Aorta (tissue), 5 donors: Measurements from ENCODE around the gene LCNL1. TPM values are rescaled to one million over a fixed set of nuclear protein-coding genes. Genes with fewer than 3 reads are reported as not detected.
A peak's percentile ranks its signal among the peaks of the same experiment; 100 is the strongest.

Experiments used
- ATAC-seq: fragments of 200-7000 bp; cut with Tn5 transposase; one replicate; pipeline ENCODE4 v1.9.1; 2022; ENCODE audit warnings: moderate library complexity; ENCODE audit not compliant: low FRiP score
- DNase-seq, 2 donors: peaks; one replicate each; pipeline ENCODE4 v3.0.0-alpha.2; 2020
- H3K27ac ChIP-seq, 2 donors: one replicate each; pipeline ENCODE4 v1.5.1; 2013; ENCODE audit warnings: low read length in 2 of 2, mild to moderate bottlenecking in 2 of 2, moderate library complexity in 2 of 2, control low read depth in 1 of 2, inconsistent platforms in 1 of 2, low read depth in 1 of 2
- H3K27me3 ChIP-seq, 2 donors: one replicate each; pipeline ENCODE4 v1.6.1; 2013; ENCODE audit warnings: control low read depth in 1 of 2, low read length in 1 of 2, mild to moderate bottlenecking in 1 of 2, moderate library complexity in 1 of 2; ENCODE audit not compliant: insufficient read depth in 2 of 2, control insufficient read depth in 1 of 2
- H3K36me3 ChIP-seq, 2 donors: one replicate each; pipeline ENCODE4 v1.6.1; 2013; ENCODE audit warnings: control low read depth in 1 of 2, low read length in 1 of 2, mild to moderate bottlenecking in 1 of 2; ENCODE audit not compliant: insufficient read depth in 2 of 2, control insufficient read depth in 1 of 2
- H3K4me1 ChIP-seq, 2 donors: one replicate each; pipeline ENCODE4 v1.6.1; 2013; ENCODE audit warnings: low read length in 2 of 2, control low read depth in 1 of 2, mild to moderate bottlenecking in 1 of 2, moderate library complexity in 1 of 2; ENCODE audit not compliant: insufficient read depth in 2 of 2, control insufficient read depth in 1 of 2
- H3K4me3 ChIP-seq, 2 donors: one replicate each; pipeline ENCODE4 v1.5.1; 2013; ENCODE audit warnings: low read length in 2 of 2, control low read depth in 1 of 2, mild to moderate bottlenecking in 1 of 2
- H3K9me3 ChIP-seq: one replicate; pipeline ENCODE4 v1.6.1; 2013; ENCODE audit warnings: mild to moderate bottlenecking, low read length; ENCODE audit not compliant: control insufficient read depth
- WGBS, 2 donors: extraction: QIAGEN DNeasy Blood & Tissue Kit; methylation state at CpG; one replicate each; pipeline ENCODE4 v1.1.7; 2013; 5-methylcytosine and 5-hydroxymethylcytosine counted together
- intact Hi-C, 2 donors: fragments of 100-400 bp; cut with DNase I; formaldehyde crosslinking; loops; one replicate each; pipeline versions ENCODE4 v1.14.2 to v1.15.0; 2022
- polyA plus RNA-seq, 2 donors: library from polyadenylated mRNA; stranded (reverse); fragments of 200-250 nt; gene quantifications; one replicate each; pipeline ENCODE4 v1.2.3, GENCODE V29; 2013
- total RNA-seq, 2 donors: library from RNA; stranded (reverse); fragmentation: NEBNext Ultra II Directional; extraction: Animal tissue kit (Norgen Biotek cat#: 25700); gene quantifications; one replicate each; pipeline ENCODE4 v1.2.1, GENCODE V29; 2021
- donor health status: healthy with polysubstance abuse.
- donor health status: Bipolar disorder and iron deficiency.
- donor health status: DM: no; HTN: no; CAD: no.
- donor health status: DM: no; HTN: no; CAD: no.
- donor health status: DM: yes; HTN: yes; CAD: no.

The LCNL1 gene
- total and polyA plus RNA-seq, 4 donors, result 0.15 to 1.1 (median 0.36) TPM; not detected in 1

- no peaks in the 10 kb centered on the region for H3K4me1 ChIP-seq
- no peak overlapping the region for H3K4me3 ChIP-seq
- no peak overlapping the region for H3K27ac ChIP-seq
- no peaks in the 10 kb centered on the region for H3K9me3 ChIP-seq
- intact Hi-C loops, result loop anchor here (5.0 to 10.0 kb wide), 4 partner anchors 56 to 156 kb away; partner anchors contain the start of genes TRAF2 (in 2 of the 2), MAMDC4 (in 1 of the 2) and TMEM141 (in 1 of the 2)
- H3K36me3 ChIP-seq, result peaks cover 0 to 11% of the 10 kb centered on the region in 2 donors
- no peak for ATAC-seq
- DNase-seq, result peak; percentile 44 to 74
- WGBS, 2 donors, result 89% methylated on average over 39 to 42 of the region's 42 CpGs
- no peaks in the 10 kb centered on the region for H3K27me3 ChIP-seq
Observed at GRCh38 chr9:136940526-136941230, 42.1 kb upstream of the LCNL1 start.

GRCh38 chr9:136941231-136942111, 41.3 kb upstream of the LCNL1 start:
- Histone ChIP-seq H3K9me3 (no peaks in the 10 kb centered on the region), H3K4me3 (no peak overlapping the region), H3K36me3 (peaks cover 0 to 11% of the 10 kb centered on the region in 2 donors), H3K27me3 (no peaks in the 10 kb centered on the region), H3K27ac (no peak overlapping the region), H3K4me1 (no peaks in the 10 kb centered on the region)
- 94 to 95% methylated on average over 55 of the region's 55 CpGs for WGBS, 2 donors
- no peak for ATAC-seq
- peak in 1 of 2 donors; percentile 76 for DNase-seq
- intact Hi-C loops, result loop anchor here (5.0 to 10.0 kb wide), 4 partner anchors 57 to 157 kb away; partner anchors contain the start of genes TRAF2 (in 2 of the 2), MAMDC4 (in 1 of the 2) and TMEM141 (in 1 of the 2)

GRCh38 chr9:136942112-136942880, 40.5 kb upstream of the LCNL1 start:
- no peaks in the 10 kb centered on the region for H3K9me3 ChIP-seq
- intact Hi-C loops, result loop anchor here (5.0 to 10.0 kb wide), 4 partner anchors 57 to 157 kb away; partner anchors contain the start of genes TRAF2 (in 2 of the 2), MAMDC4 (in 1 of the 2) and TMEM141 (in 1 of the 2)
- ATAC-seq, result no peak
- no peak overlapping the region for H3K4me3 ChIP-seq
- peak; percentile 53 to 74 for DNase-seq
- no peaks in the 10 kb centered on the region for H3K4me1 ChIP-seq
- H3K27me3 ChIP-seq, result no peaks in the 10 kb centered on the region
- 93% methylated on average over 57 to 60 of the region's 60 CpGs for WGBS, 2 donors
- no peak overlapping the region for H3K27ac ChIP-seq
- peaks cover 0 to 11% of the 10 kb centered on the region in 2 donors for H3K36me3 ChIP-seq

GRCh38 chr9:136942881-136943230, 39.9 kb upstream of the LCNL1 start:
- intact Hi-C loops, result loop anchor here (5.0 to 10.0 kb wide), 4 partner anchors 58 to 158 kb away; partner anchors contain the start of genes TRAF2 (in 2 of the 2), MAMDC4 (in 1 of the 2) and TMEM141 (in 1 of the 2)
- no peaks in the 10 kb centered on the region for H3K9me3 ChIP-seq
- no peak overlapping the region for H3K4me3 ChIP-seq
- H3K36me3 ChIP-seq, result peaks cover 0 to 11% of the 10 kb centered on the region in 2 donors
- WGBS, 2 donors, result 94 to 95% methylated on average over 16 of the region's 16 CpGs
- H3K27me3 ChIP-seq, result no peaks in the 10 kb centered on the region
- no peak overlapping the region for H3K27ac ChIP-seq
- H3K4me1 ChIP-seq, result no peaks in the 10 kb centered on the region
- no peak for DNase-seq
- no peak for ATAC-seq

- ATAC-seq (peak; percentile 4), DNase-seq (peak; percentile 69 to 85)
- H3K27ac ChIP-seq, result peak overlapping the region in 1 of 2 donors; percentile 14
- WGBS, 2 donors, result 22% methylated on average over 59 to 61 of the region's 61 CpGs
- H3K27me3 ChIP-seq, result no peaks in the 10 kb centered on the region
- intact Hi-C loops, result loop anchor here (2.0 to 10.0 kb wide), 5 partner anchors 59 to 159 kb away; partner anchors contain the start of genes TRAF2 (in 2 of the 2), AJM1 (in 1 of the 2), MAMDC4 (in 1 of the 2) and TMEM141 (in 1 of the 2)
- H3K4me3 ChIP-seq, result peak overlapping the region; percentile 72 to 76
- no peaks in the 10 kb centered on the region for H3K4me1 ChIP-seq
- H3K36me3 ChIP-seq, result peaks cover 0 to 11% of the 10 kb centered on the region in 2 donors
- no peaks in the 10 kb centered on the region for H3K9me3 ChIP-seq
Observed at GRCh38 chr9:136943291-136944211, 39.2 kb upstream of the LCNL1 start.

GRCh38 chr9:136944212-136944518, 38.6 kb upstream of the LCNL1 start:
- H3K27ac ChIP-seq, result peak overlapping the region in 1 of 2 donors; percentile 14
- no peaks in the 10 kb centered on the region for H3K4me1 ChIP-seq
- peaks cover 0 to 11% of the 10 kb centered on the region in 2 donors for H3K36me3 ChIP-seq
- intact Hi-C loops, result loop anchor here (2.0 to 10.0 kb wide), 5 partner anchors 59 to 159 kb away; partner anchors contain the start of genes TRAF2 (in 2 of the 2), AJM1 (in 1 of the 2), MAMDC4 (in 1 of the 2) and TMEM141 (in 1 of the 2)
- peak overlapping the region; percentile 72 to 76 for H3K4me3 ChIP-seq
- ATAC-seq (peak; percentile 19), DNase-seq (peak in 1 of 2 donors; percentile 86)
- H3K27me3 ChIP-seq, result no peaks in the 10 kb centered on the region
- 0% methylated on average over 40 to 45 of the region's 45 CpGs for WGBS, 2 donors
- H3K9me3 ChIP-seq, result no peaks in the 10 kb centered on the region

GRCh38 chr9:136944519-136945332, 38.1 kb upstream of the LCNL1 start, which contains the start of the genes C8G and FBXW5:
Gene C8G, plus strand, starts transcription at chr9:136945243. Its CDS starts 78 bp downstream, at chr9:136945321.
Gene FBXW5, minus strand, starts transcription at chr9:136944738. Its CDS starts 655 bp downstream, at chr9:136944083.
- Histone ChIP-seq H3K36me3 (peaks cover 0 to 10% of the 10 kb centered on the region in 2 donors), H3K27me3 (no peaks in the 10 kb centered on the region), H3K27ac (peak within 1 kb of the TSS in 1 of 2 donors; percentile 14), H3K9me3 (no peaks in the 10 kb centered on the region), H3K4me1 (no peaks in the 10 kb centered on the region), H3K4me3 (peak within 1 kb of the TSS; percentile 72 to 76)
- peak; percentile 89 for ATAC-seq
- peak; percentile 97 to 98 for DNase-seq
- 5 to 7% methylated on average over 58 to 74 of the region's 74 CpGs for WGBS, 2 donors
- intact Hi-C loops, result loop anchor here (2.0 to 10.0 kb wide), 7 partner anchors 48 to 160 kb away; partner anchors contain the start of genes TRAF2 (in 2 of the 2), AJM1 (in 1 of the 2), FUT7 (in 1 of the 2) and MAMDC4 (in 1 of the 2)
